ENCODE results near the gene RTKN. TPM values are rescaled to one million over a fixed set of nuclear protein-coding genes. Genes with fewer than 3 reads are reported as not detected.
A peak's percentile ranks its signal among the peaks of the same experiment; 100 is the strongest.

Gene RTKN
- total RNA-seq, 1 experiment from 2014 or later, result 94.0 TPM

DNA sequence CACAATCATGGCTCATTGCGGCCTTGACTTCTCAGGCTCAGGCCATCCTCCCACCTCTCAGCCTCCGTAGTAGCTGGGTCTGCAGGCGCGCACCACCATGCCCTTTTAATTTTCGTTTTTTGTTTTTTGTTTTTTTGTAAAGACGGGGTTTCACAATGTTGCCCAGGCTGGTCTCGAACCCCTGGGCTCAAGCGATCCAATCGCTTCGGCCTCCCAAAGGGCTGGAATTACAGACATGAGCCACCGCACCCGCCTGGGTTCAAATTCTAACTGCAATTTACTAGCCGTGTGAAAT, 49.3 kb downstream of the RTKN start:
- ChIA-PET CTCF (interaction anchor here (1.0 to 1.9 kb wide), 4 partner anchors 17 to 566 kb away, joined by 4 to 6 read pairs (median 4); no protein-coding TSS in a partner anchor), POLR2A (interaction anchor here (0.7 to 1.8 kb wide), 2 partner anchors 8 to 34 kb away, joined by 3 to 6 read pairs; no protein-coding TSS in a partner anchor), RAD21 (ENCODE audit: low non-redundant PET in 1 of 2, low total read pairs in 2 of 2, uncharacterized antibody in 2 of 2, unreplicated experiment in 2 of 2) (no interaction called here)
- Histone ChIP-seq H3K9ac (ENCODE audit: low read length) (peak overlapping the region; percentile 81), H3K36me3 (ENCODE audit: control insufficient read depth in 1 of 2, insufficient read depth in 2 of 2, low read length in 2 of 2) (no peaks in the 10 kb centered on the region), H3K9me3 (ENCODE audit: control insufficient read depth in 1 of 2, insufficient read depth in 1 of 2, low read depth in 1 of 2, low read length in 2 of 2) (no peaks in the 10 kb centered on the region), H3K4me1 (ENCODE audit: control insufficient read depth in 1 of 2, insufficient read depth in 2 of 2, low read length in 2 of 2) (peaks cover 5 to 17% of the 10 kb centered on the region in 2 experiments; a peak in 3 of 4 replicates), H3K27me3 (ENCODE audit: insufficient read depth, low read length) (no peaks in the 10 kb centered on the region), H3K27ac (ENCODE audit: low read depth, low read length) (peak overlapping the region; percentile 17; the same call in 1 of the 2 replicates), H4K20me1 (ENCODE audit: insufficient read depth) (no peaks in the 10 kb centered on the region), H3K79me2 (ENCODE audit: insufficient read depth, low read length) (peaks cover 40% of the 10 kb centered on the region), H3K9me2 (ENCODE audit: insufficient read depth) (no peaks in the 10 kb centered on the region), H2AFZ (ENCODE audit: low read depth, low read length, poor library complexity, severe bottlenecking) (peak overlapping the region; percentile 100), H3K4me3 (replicated peaks in 1 of 2; ENCODE audit: low read depth in 1 of 2, low read length in 2 of 2) (peak overlapping the region; percentile 93 to 95), H3K4me2 (ENCODE audit: low read length) (peak overlapping the region; percentile 94)
- BruUV-seq (replicated peaks), result no TSS peak
- TF ChIP-seq EZH2phosphoT487 (IDR thresholded peaks at IDR 0.05; ENCODE audit: borderline replicate concordance), result no peak
- TF ChIP-seq SRF (IDR thresholded peaks at IDR 0.05; ENCODE audit: low read depth), result no peak
- no peak for TF ChIP-seq RAD21 (IDR thresholded peaks at IDR 0.05; ENCODE audit: low read depth)
- no peak for TF ChIP-seq SP1 (IDR thresholded peaks at IDR 0.05; ENCODE audit: low read depth)
- no peak for TF ChIP-seq SIN3A (IDR thresholded peaks at IDR 0.05; ENCODE audit: low read depth)
- no peak for TF ChIP-seq EGR1 (IDR thresholded peaks at IDR 0.05; ENCODE audit: low read depth)
- TF ChIP-seq CBX3 (IDR thresholded peaks at IDR 0.05; ENCODE audit: low read depth), result no peak
- no peak for TF ChIP-seq TCF7L2 (IDR thresholded peaks at IDR 0.05; ENCODE audit: borderline replicate concordance, extremely low read depth, insufficient read depth, insufficient read length)
- no peak for TF ChIP-seq REST (IDR thresholded peaks at IDR 0.05; ENCODE audit: low read depth)
- no peak for TF ChIP-seq JUND (IDR thresholded peaks at IDR 0.05)
- no peak for TF ChIP-seq FOSL1 (IDR thresholded peaks at IDR 0.05; ENCODE audit: low read depth)
- no peak for TF ChIP-seq ZNF274 (IDR thresholded peaks at IDR 0.05; ENCODE audit: low read depth, low read length)
- TF ChIP-seq ELF1 (IDR thresholded peaks at IDR 0.05; ENCODE audit: borderline replicate concordance, low read depth), result no peak
- no peak for TF ChIP-seq ATF3 (IDR thresholded peaks at IDR 0.05)
- TF ChIP-seq, protein P1, sequence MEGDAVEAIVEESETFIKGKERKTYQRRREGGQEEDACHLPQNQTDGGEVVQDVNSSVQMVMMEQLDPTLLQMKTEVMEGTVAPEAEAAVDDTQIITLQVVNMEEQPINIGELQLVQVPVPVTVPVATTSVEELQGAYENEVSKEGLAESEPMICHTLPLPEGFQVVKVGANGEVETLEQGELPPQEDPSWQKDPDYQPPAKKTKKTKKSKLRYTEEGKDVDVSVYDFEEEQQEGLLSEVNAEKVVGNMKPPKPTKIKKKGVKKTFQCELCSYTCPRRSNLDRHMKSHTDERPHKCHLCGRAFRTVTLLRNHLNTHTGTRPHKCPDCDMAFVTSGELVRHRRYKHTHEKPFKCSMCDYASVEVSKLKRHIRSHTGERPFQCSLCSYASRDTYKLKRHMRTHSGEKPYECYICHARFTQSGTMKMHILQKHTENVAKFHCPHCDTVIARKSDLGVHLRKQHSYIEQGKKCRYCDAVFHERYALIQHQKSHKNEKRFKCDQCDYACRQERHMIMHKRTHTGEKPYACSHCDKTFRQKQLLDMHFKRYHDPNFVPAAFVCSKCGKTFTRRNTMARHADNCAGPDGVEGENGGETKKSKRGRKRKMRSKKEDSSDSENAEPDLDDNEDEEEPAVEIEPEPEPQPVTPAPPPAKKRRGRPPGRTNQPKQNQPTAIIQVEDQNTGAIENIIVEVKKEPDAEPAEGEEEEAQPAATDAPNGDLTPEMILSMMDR (IDR thresholded peaks at IDR 0.05 in 2 of 3, conservative IDR thresholded peaks at IDR 0.05 in 1 of 3; ENCODE audit: borderline replicate concordance in 1 of 3, insufficient read depth in 1 of 3, low read depth in 2 of 3, low read length in 2 of 3), result no peak
- no peak for TF ChIP-seq YY1 (IDR thresholded peaks at IDR 0.05; ENCODE audit: extremely low read depth, insufficient replicate concordance, low read depth, low read length)
- no peak for TF ChIP-seq EZH2 (IDR thresholded peaks at IDR 0.05)
- no peak for TF ChIP-seq POLR2A (IDR thresholded peaks at IDR 0.05; ENCODE audit: borderline replicate concordance, extremely low read depth, insufficient read depth, insufficient read length)
- no peak for TF ChIP-seq ZFX (IDR thresholded peaks at IDR 0.05)
- intact Hi-C loops (cut with micrococcal nuclease), result loop anchor here (2.0 to 5.0 kb wide), 2 partner anchors 56 to 125 kb away; no protein-coding TSS in a partner anchor
- DNase-seq (ENCODE audit: low read depth, low spot score), result no peak
- no peak; the same call in 1 of the 2 replicates for ATAC-seq
